RPMI7951 (cell line): ENCODE results near the gene CASTOR1. TPM values are rescaled to one million over a fixed set of nuclear protein-coding genes. Genes with fewer than 3 reads are reported as not detected.

ENCODE experiments used
- DNase-seq: peaks from one replicate; pipeline ENCODE4 v3.0.0-alpha.2; 2012; ENCODE audit warnings: low read depth
- total RNA-seq: library from RNA; depleted of rRNA; stranded (reverse); fragments of >200 nt; shearing (Covaris generic); gene quantifications from 2 replicates; pipeline ENCODE4 v1.2.3, GENCODE V29; 2014; rRNA removed

The CASTOR1 gene
- total RNA-seq, 1 experiment from 2014 or later: 16.6 TPM

- no peak for DNase-seq
Observed at GRCh38 chr22:30245985-30246813, 43.1 kb downstream of the CASTOR1 start, which contains the start of gene LIF. LIF (minus strand) TSS chr22:30246759; CDS start chr22:30246695, 64 bp downstream.

- DNase-seq: no peak
Observed at GRCh38 chr22:30245181-30245984, 43.9 kb downstream of the CASTOR1 start.

GRCh38 chr22:30244641-30245040, 44.7 kb downstream of the CASTOR1 start:
- no peak for DNase-seq

- DNase-seq: no peak
Observed at GRCh38 chr22:30244066-30244465, 45.2 kb downstream of the CASTOR1 start.

- DNase-seq: no peak
Observed at GRCh38 chr22:30243661-30244060, 45.6 kb downstream of the CASTOR1 start.

GRCh38 chr22:30241576-30242371, 47.5 kb downstream of the CASTOR1 start:
- no peak for DNase-seq

GRCh38 chr22:30240541-30241417, 48.5 kb downstream of the CASTOR1 start:
- DNase-seq: no peak

- no peak for DNase-seq
Observed at GRCh38 chr22:30239488-30240405, 49.6 kb downstream of the CASTOR1 start.

GRCh38 chr22:30238661-30239487, 50.4 kb downstream of the CASTOR1 start:
- peak; percentile 62 for DNase-seq

GRCh38 chr22:30238136-30238535, 51.2 kb downstream of the CASTOR1 start:
- no peak for DNase-seq

GRCh38 chr22:30236875-30237274, 52.4 kb downstream of the CASTOR1 start:
- no peak for DNase-seq

GRCh38 chr22:30235687-30236170, 53.6 kb downstream of the CASTOR1 start:
- DNase-seq: peak; percentile 82

Other genes with a start within 250 kb of the CASTOR1 start
- gene HORMAD2, start 209.0 kb downstream of the CASTOR1 start, total RNA-seq: not detected in 2 replicates
- gene LIF, start 42.7 kb downstream of the CASTOR1 start, total RNA-seq: 3.1 and 4.1 TPM in 2 replicates
- not detected in 2 replicates for gene OSM, start 22.7 kb downstream of the CASTOR1 start, total RNA-seq
- 18.5 and 23.2 TPM in 2 replicates for gene TBC1D10A, start 37.4 kb upstream of the CASTOR1 start, total RNA-seq
- gene SF3A1, start 67.4 kb upstream of the CASTOR1 start, total RNA-seq: 16.3 and 33.9 TPM in 2 replicates
- 1.8 and 2.9 TPM in 2 replicates for gene CCDC157, start 67.5 kb upstream of the CASTOR1 start, total RNA-seq
- gene RNF215, start 97.9 kb upstream of the CASTOR1 start, total RNA-seq: 9.8 and 10.0 TPM in 2 replicates
- 9.7 and 15.3 TPM in 2 replicates for gene SEC14L2, start 107.5 kb upstream of the CASTOR1 start, total RNA-seq
- gene MTFP1, start 136.3 kb upstream of the CASTOR1 start, total RNA-seq: 40.4 and 66.1 TPM in 2 replicates
- not detected in 2 replicates for gene SEC14L3, start 182.5 kb upstream of the CASTOR1 start, total RNA-seq
- gene SEC14L4, start 216.2 kb upstream of the CASTOR1 start, total RNA-seq: 0.29 and 0.48 TPM in 2 replicates